Fibroblast of pulmonary artery (primary cell): Measurements from ENCODE around the gene SCAND1.

Experiments used
- DNase-seq: peaks from one replicate; pipeline ENCODE4 v3.0.0-alpha.2; 2010; ENCODE audit warnings: low read depth
- H3K4me3 ChIP-seq: replicated peaks from 2 replicates; pipeline ENCODE4 v1.5.1; 2011; ENCODE audit warnings: low read depth, mild to moderate bottlenecking, control low read depth, low read length, moderate library complexity
- TF ChIP-seq, protein P1 (sequence below): IDR thresholded peaks from 2 replicates; pipeline ENCODE4 v1.5.1; 2011; ENCODE audit warnings: mild to moderate bottlenecking, control low read depth, low read length, inconsistent platforms; ENCODE audit errors: missing control alignments

SCAND1 gene

DNA sequence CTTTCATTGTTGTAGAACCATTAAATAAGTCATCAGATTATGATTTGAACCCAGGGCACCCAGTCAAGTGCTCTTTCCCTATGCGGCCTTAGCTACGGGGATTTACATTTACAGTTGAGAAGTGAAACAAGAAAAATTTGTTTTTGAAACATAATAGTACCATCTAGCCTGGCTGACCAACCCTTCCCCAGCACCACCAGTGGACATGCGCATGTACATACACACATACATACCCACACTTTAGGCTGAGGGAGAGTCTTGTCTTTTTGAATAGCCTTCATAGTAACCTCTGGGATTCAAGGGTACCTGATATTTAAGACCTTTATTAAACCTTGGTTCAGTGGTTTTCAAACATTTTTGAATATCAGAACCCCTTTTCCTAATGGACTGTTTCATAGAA lies 33.8 kb downstream of the SCAND1 start:
- no peak overlapping the region for H3K4me3 ChIP-seq
- no peak for DNase-seq
- TF ChIP-seq, protein P1, sequence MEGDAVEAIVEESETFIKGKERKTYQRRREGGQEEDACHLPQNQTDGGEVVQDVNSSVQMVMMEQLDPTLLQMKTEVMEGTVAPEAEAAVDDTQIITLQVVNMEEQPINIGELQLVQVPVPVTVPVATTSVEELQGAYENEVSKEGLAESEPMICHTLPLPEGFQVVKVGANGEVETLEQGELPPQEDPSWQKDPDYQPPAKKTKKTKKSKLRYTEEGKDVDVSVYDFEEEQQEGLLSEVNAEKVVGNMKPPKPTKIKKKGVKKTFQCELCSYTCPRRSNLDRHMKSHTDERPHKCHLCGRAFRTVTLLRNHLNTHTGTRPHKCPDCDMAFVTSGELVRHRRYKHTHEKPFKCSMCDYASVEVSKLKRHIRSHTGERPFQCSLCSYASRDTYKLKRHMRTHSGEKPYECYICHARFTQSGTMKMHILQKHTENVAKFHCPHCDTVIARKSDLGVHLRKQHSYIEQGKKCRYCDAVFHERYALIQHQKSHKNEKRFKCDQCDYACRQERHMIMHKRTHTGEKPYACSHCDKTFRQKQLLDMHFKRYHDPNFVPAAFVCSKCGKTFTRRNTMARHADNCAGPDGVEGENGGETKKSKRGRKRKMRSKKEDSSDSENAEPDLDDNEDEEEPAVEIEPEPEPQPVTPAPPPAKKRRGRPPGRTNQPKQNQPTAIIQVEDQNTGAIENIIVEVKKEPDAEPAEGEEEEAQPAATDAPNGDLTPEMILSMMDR = no peak

GRCh38 chr20:35918021-35918420 lies 36.3 kb downstream of the SCAND1 start:
- H3K4me3 ChIP-seq = no peak overlapping the region
- no peak for DNase-seq
- TF ChIP-seq, protein P1 = no peak

DNA sequence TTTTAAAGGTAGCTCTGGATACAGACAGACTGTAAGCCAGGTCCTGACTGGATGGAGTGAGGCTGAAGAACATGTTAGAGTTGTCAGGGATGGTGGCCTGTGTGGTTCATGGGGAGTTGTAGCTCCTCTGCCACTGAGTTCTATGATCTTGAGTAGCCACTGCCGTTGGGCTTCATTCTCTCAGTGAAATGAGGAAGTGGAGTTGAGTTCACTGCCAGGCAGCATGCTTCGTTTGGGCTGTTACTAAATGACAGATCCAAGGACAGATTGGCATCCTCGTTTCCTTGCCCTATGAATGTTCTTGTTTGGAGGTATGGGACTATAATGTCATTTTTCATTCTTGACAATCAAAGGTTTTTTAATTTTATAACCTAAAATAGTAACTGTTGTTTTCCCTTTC lies 37.2 kb downstream of the SCAND1 start:
- TF ChIP-seq, protein P1 = no peak
- no peak for DNase-seq

DNA sequence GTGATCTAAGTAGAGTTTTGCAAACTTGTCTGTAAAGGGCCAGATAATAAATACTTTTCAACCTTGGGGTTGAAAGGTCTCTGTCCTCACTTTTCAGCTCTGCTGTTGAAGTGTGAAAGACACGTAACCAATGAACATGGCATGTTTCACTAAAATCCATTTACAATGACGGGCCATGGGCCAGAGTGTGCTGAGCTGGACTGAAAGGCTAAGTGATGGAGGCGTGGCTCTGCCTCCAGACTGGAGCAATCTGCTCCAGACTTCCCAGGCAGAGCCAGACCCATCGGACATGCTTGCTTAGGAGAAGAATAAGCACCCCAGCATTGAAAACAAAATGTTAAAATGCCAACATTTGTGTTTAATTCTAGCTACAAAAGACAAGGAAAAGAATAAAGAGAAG lies 41.4 kb downstream of the SCAND1 start:
- no peak overlapping the region for H3K4me3 ChIP-seq
- TF ChIP-seq, protein P1 = no peak
- no peak for DNase-seq

More for the DNA sequence above, 37.2 kb downstream of the SCAND1 start:
- no peak overlapping the region for H3K4me3 ChIP-seq

DNA sequence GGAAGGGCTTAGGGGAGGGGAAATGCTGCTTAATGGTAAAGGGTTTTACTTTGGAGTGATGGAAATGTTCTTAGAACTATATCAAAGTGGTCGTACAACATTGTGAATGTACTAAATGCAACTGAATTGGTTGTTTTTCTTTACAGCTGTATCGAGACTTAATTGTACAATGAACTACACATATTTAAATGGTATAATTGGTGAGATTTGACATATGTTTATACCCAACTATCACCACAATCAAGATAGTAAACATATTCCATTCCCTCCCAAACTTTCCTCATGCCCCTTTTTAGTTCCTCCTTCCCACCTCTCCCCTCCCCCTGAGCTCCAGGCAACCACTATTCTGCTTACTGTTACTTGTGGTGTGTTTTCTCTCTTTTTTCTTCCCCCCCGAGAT lies 44.0 kb downstream of the SCAND1 start:
- no peak for DNase-seq
- TF ChIP-seq, protein P1 = no peak
- H3K4me3 ChIP-seq = no peak overlapping the region

- H3K4me3 ChIP-seq = no peak overlapping the region
- TF ChIP-seq, protein P1 = no peak
- DNase-seq = no peak
Measured at GRCh38 chr20:35909796-35910195, 44.5 kb downstream of the SCAND1 start.

DNA sequence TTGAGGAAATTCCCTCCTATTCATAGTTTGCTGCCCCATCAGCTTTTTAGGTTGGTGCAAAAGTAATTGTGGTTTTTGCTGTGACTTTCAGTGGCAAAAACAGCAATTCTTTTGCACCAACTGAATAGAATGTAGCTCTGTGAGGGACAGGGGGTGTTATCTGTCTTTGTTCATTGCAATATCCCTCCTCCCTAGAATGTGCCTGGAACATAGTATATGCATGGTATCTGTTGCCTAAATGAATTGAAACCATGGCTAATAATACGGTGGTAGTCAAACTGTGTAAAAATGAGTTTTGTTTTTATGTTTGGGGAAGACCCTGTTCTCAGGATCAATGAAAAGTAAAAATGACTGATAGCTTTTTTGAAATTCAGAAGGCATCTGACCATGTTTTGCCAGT lies 45.1 kb downstream of the SCAND1 start:
- DNase-seq = no peak
- TF ChIP-seq, protein P1 = no peak
- H3K4me3 ChIP-seq = no peak overlapping the region
